SK-N-SH treated with all-trans-retinoic acid at 6 μM for 48 hours (cell line): ENCODE measurements around the gene RPP30.

Experiments used
- ESRRG ChIP-seq: fragments of 250-450 bp; sonication (Bioruptor Pico); IDR thresholded peaks from 2 replicates; pipeline ENCODE4 v1.6.1; 2021; ENCODE audit warnings: mild to moderate bottlenecking
- GLIS3 ChIP-seq: fragments of 250-450 bp; sonication (Bioruptor Pico); IDR thresholded peaks from 2 replicates; pipeline ENCODE4 v1.5.0; 2020; ENCODE audit warnings: mild to moderate bottlenecking, moderate library complexity
- OSR1 ChIP-seq: fragments of 250-450 bp; sonication (Bioruptor Pico); IDR thresholded peaks from 2 replicates; pipeline ENCODE4 v1.8.0; 2022; ENCODE audit warnings: moderate library complexity, mild to moderate bottlenecking, inconsistent platforms
- RARB ChIP-seq: fragments of 250-450 bp; sonication (Bioruptor Pico); IDR thresholded peaks from 2 replicates; pipeline ENCODE4 v1.8.0; 2021; ENCODE audit warnings: mild to moderate bottlenecking, moderate library complexity
- SNAI2 ChIP-seq: fragments of 250-450 bp; sonication (Bioruptor Pico); IDR thresholded peaks from 2 replicates; pipeline ENCODE4 v1.5.0; 2020; ENCODE audit warnings: mild to moderate bottlenecking, moderate library complexity
- ZC3H10 ChIP-seq: fragments of 250-450 bp; sonication (Bioruptor Pico); IDR thresholded peaks from 2 replicates; pipeline ENCODE4 v1.5.1; 2021; ENCODE audit warnings: mild to moderate bottlenecking, moderate library complexity
- ZFP3 ChIP-seq: fragments of 250-450 bp; sonication (Bioruptor Pico); IDR thresholded peaks from 2 replicates; pipeline ENCODE4 v1.5.0; 2020; ENCODE audit warnings: mild to moderate bottlenecking, moderate library complexity
- ZFP30 ChIP-seq: fragments of 450-650 bp; formaldehyde crosslinking; IDR thresholded peaks from 2 replicates; pipeline ENCODE4 v1.5.0; 2022; ENCODE audit warnings: mild to moderate bottlenecking, moderate library complexity
- ZNF565 ChIP-seq: fragments of 450-650 bp; formaldehyde crosslinking; conservative IDR thresholded peaks from 2 replicates; pipeline ENCODE4 v1.5.0; 2020; ENCODE audit warnings: low read depth, mild to moderate bottlenecking, moderate library complexity
- ZNF8 ChIP-seq: fragments of 450-650 bp; formaldehyde crosslinking; IDR thresholded peaks from 2 replicates; pipeline ENCODE4 v1.5.0; 2020; ENCODE audit warnings: mild to moderate bottlenecking, moderate library complexity
- TF ChIP-seq, protein P1 (sequence below): fragments of 250-450 bp; sonication (Bioruptor Pico); IDR thresholded peaks from 2 replicates; pipeline ENCODE4 v1.8.0; 2020; ENCODE audit warnings: mild to moderate bottlenecking, moderate library complexity, borderline replicate concordance
- TF ChIP-seq, protein P2 (sequence below): fragments of 250-450 bp; sonication (Bioruptor Pico); IDR thresholded peaks from 2 replicates; pipeline ENCODE4 v1.5.1; 2020; ENCODE audit warnings: low read depth, mild to moderate bottlenecking, moderate library complexity
- TF ChIP-seq, protein P3 (sequence below): fragments of 250-450 bp; sonication (Bioruptor Pico); IDR thresholded peaks from 2 replicates; pipeline ENCODE4 v1.8.0; 2021; ENCODE audit warnings: low read depth, mild to moderate bottlenecking, moderate library complexity, borderline replicate concordance

DNA sequence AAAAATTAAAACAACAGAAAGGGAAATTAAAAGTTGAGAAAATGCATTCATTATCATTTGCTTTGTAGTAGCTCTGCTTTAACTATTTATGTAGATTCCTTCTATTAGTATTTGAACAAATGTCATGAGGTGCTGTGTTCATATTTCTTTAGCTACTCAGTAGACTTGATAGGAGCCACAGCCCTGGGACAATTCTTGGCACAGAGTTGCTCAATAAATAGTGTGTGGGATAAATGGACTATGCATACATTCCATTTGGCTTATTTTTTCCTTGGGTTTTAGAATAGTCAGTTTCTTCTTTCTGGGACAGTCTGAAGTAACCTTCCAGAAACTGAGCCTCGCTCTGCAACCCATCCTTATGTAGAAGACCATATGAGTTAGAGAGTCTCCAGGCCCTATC, 13.4 kb downstream of the RPP30 start:
- TF ChIP-seq ZFP30 (CRISPR knock-in tag) (no peak), ZC3H10 (no peak), OSR1 (no peak), ESRRG (CRISPR knock-in tag) (no peak), ZFP3 (CRISPR knock-in tag) (no peak), ZNF565 (no peak), RARB (CRISPR knock-in tag) (no peak), GLIS3 (CRISPR knock-in tag) (no peak), ZNF8 (CRISPR knock-in tag) (no peak), SNAI2 (CRISPR knock-in tag) (no peak)
- TF ChIP-seq, protein P1, sequence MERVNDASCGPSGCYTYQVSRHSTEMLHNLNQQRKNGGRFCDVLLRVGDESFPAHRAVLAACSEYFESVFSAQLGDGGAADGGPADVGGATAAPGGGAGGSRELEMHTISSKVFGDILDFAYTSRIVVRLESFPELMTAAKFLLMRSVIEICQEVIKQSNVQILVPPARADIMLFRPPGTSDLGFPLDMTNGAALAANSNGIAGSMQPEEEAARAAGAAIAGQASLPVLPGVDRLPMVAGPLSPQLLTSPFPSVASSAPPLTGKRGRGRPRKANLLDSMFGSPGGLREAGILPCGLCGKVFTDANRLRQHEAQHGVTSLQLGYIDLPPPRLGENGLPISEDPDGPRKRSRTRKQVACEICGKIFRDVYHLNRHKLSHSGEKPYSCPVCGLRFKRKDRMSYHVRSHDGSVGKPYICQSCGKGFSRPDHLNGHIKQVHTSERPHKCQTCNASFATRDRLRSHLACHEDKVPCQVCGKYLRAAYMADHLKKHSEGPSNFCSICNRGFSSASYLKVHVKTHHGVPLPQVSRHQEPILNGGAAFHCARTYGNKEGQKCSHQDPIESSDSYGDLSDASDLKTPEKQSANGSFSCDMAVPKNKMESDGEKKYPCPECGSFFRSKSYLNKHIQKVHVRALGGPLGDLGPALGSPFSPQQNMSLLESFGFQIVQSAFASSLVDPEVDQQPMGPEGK (CRISPR knock-in tag) = no peak
- TF ChIP-seq, protein P2, sequence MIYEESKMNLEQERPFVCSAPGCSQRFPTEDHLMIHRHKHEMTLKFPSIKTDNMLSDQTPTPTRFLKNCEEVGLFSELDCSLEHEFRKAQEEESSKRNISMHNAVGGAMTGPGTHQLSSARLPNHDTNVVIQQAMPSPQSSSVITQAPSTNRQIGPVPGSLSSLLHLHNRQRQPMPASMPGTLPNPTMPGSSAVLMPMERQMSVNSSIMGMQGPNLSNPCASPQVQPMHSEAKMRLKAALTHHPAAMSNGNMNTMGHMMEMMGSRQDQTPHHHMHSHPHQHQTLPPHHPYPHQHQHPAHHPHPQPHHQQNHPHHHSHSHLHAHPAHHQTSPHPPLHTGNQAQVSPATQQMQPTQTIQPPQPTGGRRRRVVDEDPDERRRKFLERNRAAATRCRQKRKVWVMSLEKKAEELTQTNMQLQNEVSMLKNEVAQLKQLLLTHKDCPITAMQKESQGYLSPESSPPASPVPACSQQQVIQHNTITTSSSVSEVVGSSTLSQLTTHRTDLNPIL = no peak
- TF ChIP-seq, protein P3, sequence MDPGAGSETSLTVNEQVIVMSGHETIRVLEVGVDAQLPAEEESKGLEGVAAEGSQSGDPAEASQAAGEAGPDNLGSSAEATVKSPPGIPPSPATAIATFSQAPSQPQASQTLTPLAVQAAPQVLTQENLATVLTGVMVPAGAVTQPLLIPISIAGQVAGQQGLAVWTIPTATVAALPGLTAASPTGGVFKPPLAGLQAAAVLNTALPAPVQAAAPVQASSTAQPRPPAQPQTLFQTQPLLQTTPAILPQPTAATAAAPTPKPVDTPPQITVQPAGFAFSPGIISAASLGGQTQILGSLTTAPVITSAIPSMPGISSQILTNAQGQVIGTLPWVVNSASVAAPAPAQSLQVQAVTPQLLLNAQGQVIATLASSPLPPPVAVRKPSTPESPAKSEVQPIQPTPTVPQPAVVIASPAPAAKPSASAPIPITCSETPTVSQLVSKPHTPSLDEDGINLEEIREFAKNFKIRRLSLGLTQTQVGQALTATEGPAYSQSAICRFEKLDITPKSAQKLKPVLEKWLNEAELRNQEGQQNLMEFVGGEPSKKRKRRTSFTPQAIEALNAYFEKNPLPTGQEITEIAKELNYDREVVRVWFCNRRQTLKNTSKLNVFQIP (CRISPR knock-in tag) = no peak
